ENCODE data around the gene PNPLA5. TPM values are rescaled to one million over a fixed set of nuclear protein-coding genes. Genes with fewer than 3 reads are reported as not detected.

The PNPLA5 gene
- total and polyA plus RNA-seq, 11 donors: not detected

GRCh38 chr22:43894122-43894521 is 2.3 kb upstream of the PNPLA5 start:
- 75 to 94% (median 88%) methylated on average over 4 to 5 of the region's 5 CpGs for WGBS, 4 donors
- ATAC-seq (no peak), DNase-seq (no peak)
- TF ChIP-seq POLR2A (IDR thresholded peaks at IDR 0.05): no peak
- TF ChIP-seq CTCF (IDR thresholded peaks at IDR 0.05): no peak
- no peak overlapping the region for H3K27ac ChIP-seq
- H3K36me3 ChIP-seq: no peaks in the 10 kb centered on the region
- peaks cover 0 to 13% (median 0%) of the 10 kb centered on the region in 12 donors for H3K4me1 ChIP-seq
- H3K27me3 ChIP-seq: peaks cover 13 to 48% (median 38%) of the 10 kb centered on the region in 9 donors
- H3K9me3 ChIP-seq: no peaks in the 10 kb centered on the region
- H3K4me3 ChIP-seq: no peak overlapping the region
- intact Hi-C loops (cut with DNase I): loop anchor here in 1 of 10 donors (5.0 kb wide), 1 partner anchor 48 kb away; no protein-coding TSS in a partner anchor

GRCh38 chr22:43893266-43893665 is 1.5 kb upstream of the PNPLA5 start:
- Histone ChIP-seq H3K4me3 (no peak overlapping the region), H3K4me1 (peaks cover 0 to 13% (median 0%) of the 10 kb centered on the region in 12 donors), H3K27ac (no peak overlapping the region), H3K36me3 (no peaks in the 10 kb centered on the region), H3K9me3 (no peaks in the 10 kb centered on the region), H3K27me3 (peaks cover 15 to 56% (median 41%) of the 10 kb centered on the region in 9 donors)
- DNase-seq (no peak), ATAC-seq (no peak)
- 57 to 70% (median 66%) methylated on average over 1 to 5 of the region's 5 CpGs for WGBS, 4 donors
- no peak for TF ChIP-seq POLR2A (IDR thresholded peaks at IDR 0.05)
- TF ChIP-seq CTCF (IDR thresholded peaks at IDR 0.05): no peak
- intact Hi-C loops (cut with DNase I): loop anchor here in 1 of 10 donors (5.0 kb wide), 1 partner anchor 49 kb away; no protein-coding TSS in a partner anchor

GRCh38 chr22:43892183-43892894 is 526 bp upstream of the PNPLA5 start:
- intact Hi-C loops (cut with DNase I): loop anchor here in 1 of 10 donors (5.0 kb wide), 1 partner anchor 50 kb away; no protein-coding TSS in a partner anchor
- WGBS, 4 donors: 42 to 63% (median 46%) methylated on average over 11 to 15 of the region's 15 CpGs
- no peak for DNase-seq

More at GRCh38 chr22:43892183-43892894, 526 bp upstream of the PNPLA5 start:
- no peak for TF ChIP-seq CTCF (IDR thresholded peaks at IDR 0.05)
- TF ChIP-seq POLR2A (IDR thresholded peaks at IDR 0.05): no peak
- Histone ChIP-seq H3K4me3 (no peak overlapping the region), H3K27ac (no peak overlapping the region), H3K9me3 (no peaks in the 10 kb centered on the region), H3K36me3 (no peaks in the 10 kb centered on the region), H3K4me1 (peaks cover 0 to 13% (median 0%) of the 10 kb centered on the region in 12 donors), H3K27me3 (peaks cover 15 to 63% (median 44%) of the 10 kb centered on the region in 9 donors)
- ATAC-seq: no peak

Measured in heart left ventricle (tissue), 16 donors.